GM12891 (cell line): ENCODE measurements around the gene KRI1.
"Not testable (repeated sequence)": the region's sequence is repeated elsewhere in the genome, so short reads cannot be mapped to it uniquely, and the experiment has no call there.

Experiments
- DNase-seq: peaks from one replicate; pipeline ENCODE4 v3.0.0; 2011; ENCODE audit warnings: low spot score; ENCODE audit not compliant: insufficient read length
- FAIRE-seq: peaks from 2 replicates; lab custom pipeline; 2011; peaks lifted over from hg19 to GRCh38; lab: Jason Lieb, UNC
- PAX5 ChIP-seq: IDR thresholded peaks from 2 replicates; pipeline ENCODE4 v1.6.1; 2011; ENCODE audit warnings: low read length, moderate library complexity, mild to moderate bottlenecking; ENCODE audit not compliant: insufficient read depth, severe bottlenecking
- POLR2A ChIP-seq: IDR thresholded peaks from 2 replicates; pipeline ENCODE4 v1.6.1; 2011; ENCODE audit warnings: low read depth, low read length, control low read depth
- POLR2AphosphoS5 ChIP-seq: IDR thresholded peaks from 2 replicates; pipeline ENCODE4 v1.6.1; 2011; ENCODE audit warnings: low read depth, low read length, control low read depth
- POU2F2 ChIP-seq: IDR thresholded peaks from 2 replicates; pipeline ENCODE4 v1.6.1; 2011; ENCODE audit warnings: low read depth, mild to moderate bottlenecking, control low read depth, low read length, moderate library complexity
- SPI1 ChIP-seq: IDR thresholded peaks from 2 replicates; pipeline ENCODE4 v1.6.1; 2011; ENCODE audit warnings: low read depth, low read length, control low read depth
- TAF1 ChIP-seq: IDR thresholded peaks from 2 replicates; pipeline ENCODE4 v1.6.1; 2011; ENCODE audit warnings: low read depth, low read length, control low read depth

Gene KRI1

DNA sequence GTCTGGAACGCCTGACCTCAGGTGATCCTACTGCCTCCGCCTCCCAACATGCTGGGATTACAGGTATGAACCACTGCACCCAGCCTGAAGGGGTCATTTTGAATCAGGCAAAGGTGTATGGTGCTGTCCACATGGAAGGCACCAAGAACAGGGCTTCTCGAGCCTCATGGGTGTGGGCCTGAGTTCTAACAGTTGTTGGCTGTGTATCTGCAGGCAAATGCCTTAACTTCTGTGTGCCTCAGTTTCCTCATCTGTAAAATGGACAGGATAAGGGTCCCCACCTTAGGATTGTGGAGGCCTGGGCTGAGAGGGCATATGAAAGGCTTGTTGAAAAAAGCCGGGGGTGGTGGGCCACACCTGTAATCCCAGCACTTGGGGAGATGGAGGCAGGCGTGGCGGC lies 12.1 kb upstream of the KRI1 start:
- FAIRE-seq (no peak), DNase-seq (no peak)
- no peak for TF ChIP-seq POU2F2
- no peak for TF ChIP-seq POLR2A
- TF ChIP-seq SPI1, result no peak
- no peak for TF ChIP-seq PAX5
- TF ChIP-seq POLR2AphosphoS5, result no peak
- no peak for TF ChIP-seq TAF1

DNA sequence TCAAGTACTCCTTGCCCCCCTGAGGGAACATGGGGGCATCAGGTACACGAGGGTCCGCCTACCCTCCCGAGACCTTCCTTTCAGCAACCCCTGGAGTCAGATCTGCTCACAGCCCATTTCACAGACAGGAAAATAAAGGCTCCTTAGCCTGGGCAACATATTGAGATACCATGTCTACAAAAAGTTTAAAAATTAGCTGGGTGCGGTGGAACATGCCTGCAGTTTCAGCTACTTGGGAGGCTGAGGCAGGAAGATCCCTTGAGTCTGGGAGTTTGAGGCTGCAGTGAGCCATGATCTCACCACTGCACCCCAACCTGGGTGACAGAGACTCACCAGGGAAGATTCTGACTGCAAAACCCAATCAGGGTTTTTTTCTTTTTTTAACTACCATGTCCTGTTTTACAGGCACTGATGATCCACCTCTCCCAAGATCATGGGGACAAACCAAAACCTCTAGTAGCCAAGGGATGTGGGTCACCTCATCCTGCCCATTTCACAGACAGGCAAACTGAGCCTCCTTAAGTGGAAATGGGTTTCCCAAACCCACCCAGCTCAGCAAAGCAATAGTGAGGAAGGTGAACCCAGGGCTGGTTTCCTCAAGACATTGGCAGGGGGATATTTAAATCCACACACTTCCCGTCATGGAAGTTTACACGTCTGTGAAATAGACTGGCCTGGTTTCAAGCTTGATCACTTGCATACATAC lies 9.4 kb upstream of the KRI1 start:
- DNase-seq (no peak), FAIRE-seq (no peak)
- no peak for TF ChIP-seq POU2F2
- no peak for TF ChIP-seq POLR2A
- TF ChIP-seq TAF1, result no peak

DNA sequence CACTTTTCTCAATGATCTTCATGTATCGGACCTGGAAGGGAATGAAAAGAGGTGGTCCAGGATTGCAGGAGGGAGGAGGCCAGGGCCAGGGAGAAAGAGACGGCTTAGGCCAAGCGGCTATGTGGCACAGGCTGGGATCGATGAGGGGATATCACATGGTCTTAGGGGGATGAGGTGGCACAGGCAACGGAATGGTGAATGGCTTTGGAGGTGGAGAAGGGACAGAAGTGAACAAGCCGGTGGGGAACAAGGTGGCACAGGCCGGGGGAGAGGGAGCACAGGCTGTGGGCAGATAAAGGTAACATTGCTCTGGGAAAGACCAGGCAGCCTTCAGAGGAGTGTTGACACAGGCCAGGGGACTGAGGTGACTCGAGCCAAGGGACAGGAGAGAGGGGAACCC lies 8.7 kb upstream of the KRI1 start:
- FAIRE-seq (no peak), DNase-seq (no peak)
- TF ChIP-seq SPI1 (no peak), PAX5 (no peak), POU2F2 (no peak), TAF1 (no peak), POLR2AphosphoS5 (no peak), POLR2A (no peak)

DNA sequence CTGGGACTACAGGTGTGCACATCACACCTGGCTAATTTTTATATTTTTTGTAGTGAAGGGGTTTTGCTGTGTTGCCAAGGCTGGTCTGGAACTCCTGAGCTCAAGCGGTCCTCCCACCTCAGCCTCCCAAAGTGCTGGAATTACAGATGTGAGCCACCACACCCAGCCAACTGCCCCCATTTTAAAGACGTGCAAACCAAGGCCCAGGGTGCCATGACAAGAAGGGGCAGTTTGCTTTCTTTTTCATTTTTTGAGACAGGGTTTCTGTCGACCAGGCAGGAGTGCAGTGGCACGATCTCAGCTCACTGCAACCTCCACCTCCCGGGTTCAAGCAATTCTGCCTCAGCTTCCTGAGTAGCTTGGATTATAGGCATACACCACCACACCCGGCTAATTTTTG lies 8.0 kb upstream of the KRI1 start:
- not testable (repeated sequence) for DNase-seq, FAIRE-seq

DNA sequence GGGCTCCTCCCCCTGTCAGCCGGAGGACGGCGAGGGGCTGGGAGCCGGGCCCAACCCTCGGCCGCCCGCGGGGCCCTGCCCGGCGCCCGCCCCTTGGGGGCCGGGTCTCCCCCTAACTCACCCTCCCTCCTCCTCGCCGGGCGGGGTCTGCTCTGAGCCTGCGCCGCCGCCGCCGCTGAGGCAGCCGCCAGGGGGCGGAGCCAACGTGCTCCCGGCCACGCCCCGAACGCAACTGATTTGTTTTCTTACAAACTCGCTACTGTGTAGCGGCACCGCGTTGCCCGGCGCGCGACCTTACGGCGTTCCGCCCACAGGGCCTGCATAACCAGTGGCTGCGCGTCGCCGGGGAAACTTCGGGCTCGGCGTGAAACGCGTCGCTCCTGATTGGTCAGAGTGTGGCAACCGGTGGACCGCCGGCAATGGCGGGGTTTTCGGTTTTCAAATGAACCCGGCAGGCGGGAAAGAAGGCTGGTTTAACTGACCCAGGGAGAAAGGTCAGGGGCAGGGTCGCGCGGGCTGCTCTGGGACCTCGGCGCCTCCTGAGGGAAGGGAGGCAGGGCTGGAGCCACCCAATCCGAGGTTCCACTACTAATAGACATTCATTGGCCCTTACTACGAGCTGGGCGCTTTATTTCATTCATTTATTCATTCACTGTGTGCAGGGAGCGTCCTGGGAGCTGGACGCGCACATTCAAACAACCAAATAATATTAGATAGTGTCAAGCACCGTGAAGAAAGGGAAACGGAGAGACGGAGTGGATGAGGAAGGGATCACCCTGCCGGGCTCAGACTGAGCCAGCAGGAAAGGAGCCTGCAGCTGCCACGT lies 3.2 kb upstream of the KRI1 start, which contains the start of gene CDKN2D:
TSS of gene CDKN2D (minus strand) at position 154 of the 826 bp plus-strand sequence. CDS start 326 bp downstream, outside the sequence.
- DNase-seq (peak; percentile 90), FAIRE-seq (peak; percentile 99)
- TF ChIP-seq POU2F2 (0 out of 2 replicates have a peak, but pooled peaks have one; percentile 67), PAX5 (no peak)

DNA sequence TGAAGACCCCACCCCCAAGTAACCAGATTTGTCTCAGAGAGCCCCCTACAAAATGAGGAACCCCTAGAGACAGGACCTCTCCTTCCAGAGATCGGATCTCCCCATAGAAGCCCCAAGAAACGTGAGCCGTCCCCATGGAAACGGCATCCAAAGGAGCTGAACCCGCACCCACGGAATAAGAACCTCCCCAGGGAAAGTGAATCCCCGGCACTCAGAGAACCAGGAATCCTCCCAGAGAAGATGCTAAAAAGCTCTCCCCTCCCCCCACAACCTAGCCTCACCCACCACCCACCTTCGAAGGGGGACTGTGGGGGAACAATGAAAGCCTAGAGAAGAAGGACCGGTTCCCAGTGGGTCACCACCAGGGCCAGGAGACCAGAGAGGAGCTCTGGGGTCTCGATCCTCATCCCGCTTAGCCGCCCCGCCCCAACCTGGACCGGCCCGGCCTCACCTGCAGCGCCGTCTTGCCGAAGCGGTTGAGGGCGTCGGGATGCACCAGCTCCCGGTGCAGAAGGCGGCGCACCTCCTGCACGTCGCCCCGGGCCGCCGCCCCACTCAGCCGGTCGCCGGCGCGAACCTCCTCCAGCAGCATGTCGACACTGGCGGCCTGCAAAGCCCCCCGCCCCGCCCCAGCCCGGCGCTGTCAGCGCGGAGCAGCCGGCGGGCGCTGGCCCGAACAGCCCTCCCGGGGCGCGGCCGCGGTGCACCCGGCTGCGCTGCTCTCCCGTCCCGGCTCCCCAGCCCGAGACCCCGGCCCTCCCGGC lies 2.4 kb upstream of the KRI1 start:
- TF ChIP-seq POU2F2 (no peak), POLR2A (no peak), TAF1 (no peak), SPI1 (peak; percentile 41; the same call in 1 of the 2 replicates), POLR2AphosphoS5 (no peak)
- peak; percentile 52 for FAIRE-seq
- no peak for DNase-seq

DNA sequence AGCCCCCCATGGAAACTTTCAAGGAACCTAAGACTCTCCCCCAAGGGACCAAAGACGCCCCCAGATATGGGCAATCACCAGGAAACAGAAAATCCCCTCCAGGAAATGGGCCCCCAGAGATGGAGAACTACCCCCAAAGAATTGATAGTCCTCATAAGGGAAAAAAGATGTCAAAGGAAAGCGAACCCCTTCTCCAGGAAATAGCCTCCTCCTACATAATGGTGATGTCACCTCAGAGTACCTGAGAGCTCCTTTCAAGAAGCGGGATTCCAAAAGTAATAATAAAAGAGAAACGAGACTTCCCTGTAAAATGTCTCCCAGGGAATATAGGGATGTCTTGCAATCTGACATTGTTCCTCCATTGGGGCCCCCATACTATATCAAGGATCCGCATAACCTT lies 1.8 kb upstream of the KRI1 start:
- FAIRE-seq (no peak), DNase-seq (no peak)
- TF ChIP-seq POLR2A (no peak), PAX5 (no peak), POU2F2 (no peak), SPI1 (no peak), TAF1 (no peak), POLR2AphosphoS5 (no peak)

DNA sequence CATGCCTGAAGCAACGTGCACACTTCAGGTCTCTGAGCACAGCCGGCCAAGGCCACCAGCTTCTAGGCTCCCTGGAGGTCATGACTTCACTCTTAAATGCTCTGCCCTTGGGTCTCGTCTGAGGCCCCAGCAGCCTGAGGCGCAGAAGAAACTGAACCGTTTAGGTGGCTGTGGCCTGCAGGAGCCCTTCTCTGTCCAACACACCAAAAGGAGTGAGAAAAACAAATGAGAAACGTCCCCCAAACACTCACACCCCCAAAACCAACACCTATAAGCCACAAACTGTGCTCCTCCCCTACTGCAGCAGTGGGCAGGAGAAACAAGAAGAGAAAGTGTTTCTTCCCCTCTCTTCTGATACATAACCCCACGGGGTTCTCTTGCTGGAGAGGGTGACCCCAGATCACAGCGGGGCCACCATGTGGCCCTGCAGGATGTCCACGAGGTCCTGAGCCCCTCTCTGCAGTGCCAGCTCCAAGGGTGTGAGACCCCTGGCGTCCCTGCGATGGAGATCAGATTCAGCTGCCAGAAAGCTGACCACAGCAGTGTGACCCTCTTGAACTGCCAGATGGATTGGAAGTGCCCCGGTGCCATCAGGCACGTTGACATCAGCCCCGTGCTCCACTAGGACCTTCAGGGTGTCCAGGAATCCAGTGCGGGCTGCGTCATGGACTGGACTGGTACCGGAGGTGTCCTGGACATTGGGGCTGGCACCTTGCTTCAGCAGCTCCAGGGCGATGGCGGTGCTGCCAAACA lies 1.0 kb upstream of the KRI1 start:
- FAIRE-seq (peak; percentile 77), DNase-seq (no peak)
- TF ChIP-seq PAX5 (no peak), SPI1 (peak; percentile 37; the same call in 1 of the 2 replicates)

DNA sequence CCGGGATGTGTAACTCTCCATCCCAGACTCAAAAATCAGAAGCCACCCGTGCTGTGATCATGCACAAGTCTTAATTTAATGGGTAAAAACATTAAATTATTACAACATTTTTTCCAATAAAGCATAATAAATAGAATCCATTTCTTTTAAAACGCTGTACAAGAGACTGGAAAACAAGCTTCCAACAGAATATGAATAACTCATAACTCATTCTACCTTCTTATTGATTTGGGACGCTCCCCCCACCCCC lies 523 bp upstream of the KRI1 start:
- DNase-seq, result no peak
- FAIRE-seq, result no peak
- TF ChIP-seq POLR2A (no peak), POU2F2 (no peak), POLR2AphosphoS5 (no peak), SPI1 (no peak)

DNA sequence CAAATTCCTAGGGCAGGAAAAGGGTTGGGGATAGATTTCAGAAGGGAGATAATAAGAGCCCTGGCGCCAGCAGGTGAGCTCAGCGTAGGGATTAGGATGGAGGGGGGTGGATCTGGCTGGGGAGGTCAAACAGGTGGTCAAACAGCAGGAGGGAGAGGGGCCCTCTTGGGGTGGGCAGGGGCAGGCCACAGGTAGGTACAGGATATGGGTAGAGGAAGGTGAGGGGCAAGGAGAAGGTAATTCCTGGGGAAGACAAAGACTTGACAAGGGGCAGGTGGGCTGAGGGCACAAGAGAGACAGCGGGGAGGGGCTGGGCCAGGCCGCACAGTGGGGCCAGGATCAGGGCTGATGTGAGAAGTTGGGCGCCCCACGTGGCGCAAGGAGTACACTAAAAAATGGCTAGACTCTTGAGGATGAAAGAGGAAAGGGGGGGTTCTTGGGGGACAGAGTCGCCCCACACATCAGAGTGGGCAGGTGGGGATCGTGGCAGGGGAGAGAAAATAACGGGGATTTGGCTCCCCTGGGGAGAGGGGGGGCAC lies 713 bp downstream of the KRI1 start:
- FAIRE-seq, result no peak
- DNase-seq, result peak; percentile 70
- no peak for TF ChIP-seq POLR2A
- TF ChIP-seq PAX5, result no peak
- TF ChIP-seq POLR2AphosphoS5, result no peak
- TF ChIP-seq TAF1, result no peak
- TF ChIP-seq POU2F2, result no peak
